ENCODE results near the gene ATRNL1. TPM values are rescaled to one million over a fixed set of nuclear protein-coding genes. Genes with fewer than 3 reads are reported as not detected.

Gene ATRNL1
- total and polyA plus RNA-seq, 10 donors, result 0.29 to 6.3 (median 2.2) TPM

DNA sequence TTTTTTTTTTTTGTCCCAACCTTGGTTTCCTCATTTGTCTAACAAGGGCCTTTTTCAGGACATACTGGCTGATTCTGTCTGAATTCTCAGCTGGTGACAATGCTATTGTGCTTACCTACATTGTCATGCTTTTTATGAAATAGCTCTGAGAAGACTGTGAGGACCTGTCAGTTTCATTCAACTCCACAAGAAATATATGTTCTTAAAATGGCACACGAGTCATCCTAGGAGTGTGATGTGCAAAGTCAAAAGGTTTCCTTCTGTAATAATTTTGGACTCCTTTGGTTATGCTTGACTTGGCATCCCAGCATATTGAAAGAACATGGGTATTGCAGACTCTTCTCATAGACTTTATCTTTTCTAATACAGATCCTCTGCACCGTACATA, 863.8 kb downstream of the ATRNL1 start:
- H3K4me1 ChIP-seq, result no peaks in the 10 kb centered on the region
- no peak for DNase-seq
- no peak for TF ChIP-seq POLR2AphosphoS5 (IDR thresholded peaks at IDR 0.05)
- no peak for TF ChIP-seq POLR2A (IDR thresholded peaks at IDR 0.05)
- TF ChIP-seq CTCF (IDR thresholded peaks at IDR 0.05 in 8 of 11, conservative IDR thresholded peaks at IDR 0.05 in 3 of 11), result no peak
- intact Hi-C loops (cut with DNase I; ENCODE audit: low total_unique reads), result no loop called here
- H3K9me3 ChIP-seq, result no peaks in the 10 kb centered on the region
- no peaks in the 10 kb centered on the region for H3K36me3 ChIP-seq
- no peak overlapping the region for H3K4me3 ChIP-seq
- WGBS, 5 donors, result 86 to 90% (median 89%) methylated on average over 2 of the region's 2 CpGs
- no peaks in the 10 kb centered on the region for H3K27me3 ChIP-seq (replicated peaks in 1 of 7)
- no peak overlapping the region for H3K27ac ChIP-seq

DNA sequence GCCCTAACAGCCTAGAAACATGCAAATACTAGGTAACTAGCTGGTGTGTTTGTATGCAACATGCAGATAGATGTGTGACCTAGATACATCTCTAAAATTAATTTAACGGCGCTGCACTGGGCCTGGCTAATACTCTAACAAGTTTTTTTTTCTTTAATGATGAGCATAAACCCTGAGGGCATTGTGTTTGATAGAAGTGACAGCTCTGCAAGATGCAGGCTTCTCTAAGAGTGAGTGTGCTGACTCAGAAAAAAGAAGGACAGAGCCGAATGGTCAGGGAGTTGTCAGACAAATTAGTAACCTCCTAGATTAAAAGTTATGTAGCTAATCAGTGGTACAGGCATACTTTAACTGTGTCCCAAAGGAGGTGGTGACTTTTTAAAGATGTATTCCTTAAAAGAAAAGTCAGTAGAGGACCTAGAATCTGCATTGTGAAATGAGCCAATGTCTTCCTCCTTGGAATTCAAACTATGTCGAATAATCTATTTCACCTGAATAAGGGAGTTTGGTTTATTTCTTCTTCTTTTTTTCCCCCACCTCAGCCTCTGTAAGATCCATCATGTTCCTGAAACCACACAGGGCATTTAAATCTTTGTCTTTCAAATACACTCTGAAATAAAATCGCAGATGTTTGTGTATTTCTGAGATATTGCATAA, 864.7 kb downstream of the ATRNL1 start:
- Histone ChIP-seq H3K27me3 (replicated peaks in 1 of 7) (no peaks in the 10 kb centered on the region), H3K36me3 (no peaks in the 10 kb centered on the region), H3K27ac (no peak overlapping the region), H3K4me3 (no peak overlapping the region), H3K9me3 (no peaks in the 10 kb centered on the region), H3K4me1 (no peaks in the 10 kb centered on the region)
- intact Hi-C loops (cut with DNase I; ENCODE audit: low total_unique reads), result no loop called here
- TF ChIP-seq CTCF (IDR thresholded peaks at IDR 0.05 in 8 of 11, conservative IDR thresholded peaks at IDR 0.05 in 3 of 11) (no peak), POLR2AphosphoS5 (IDR thresholded peaks at IDR 0.05) (no peak), POLR2A (IDR thresholded peaks at IDR 0.05) (no peak)
- no peak for DNase-seq
- WGBS, 5 donors, result 85 to 91% (median 91%) methylated on average over 5 of the region's 5 CpGs

GRCh38 chr10:115963848-115964247, 870.7 kb downstream of the ATRNL1 start:
- no peak overlapping the region for H3K4me3 ChIP-seq
- intact Hi-C loops (cut with DNase I; ENCODE audit: low total_unique reads), result no loop called here
- no peak overlapping the region for H3K27ac ChIP-seq
- TF ChIP-seq POLR2AphosphoS5 (IDR thresholded peaks at IDR 0.05) (no peak), POLR2A (IDR thresholded peaks at IDR 0.05) (no peak), CTCF (IDR thresholded peaks at IDR 0.05 in 8 of 11, conservative IDR thresholded peaks at IDR 0.05 in 3 of 11) (no peak)
- no peaks in the 10 kb centered on the region for H3K36me3 ChIP-seq
- DNase-seq, result no peak
- no peaks in the 10 kb centered on the region for H3K4me1 ChIP-seq
- H3K9me3 ChIP-seq, result peaks cover 0 to 10% (median 0%) of the 10 kb centered on the region in 8 donors
- WGBS, 5 donors, result 48 to 59% (median 52%) methylated on average over 6 of the region's 6 CpGs
- no peaks in the 10 kb centered on the region for H3K27me3 ChIP-seq (replicated peaks in 1 of 7)

- peaks cover 0 to 10% (median 0%) of the 10 kb centered on the region in 8 donors for H3K9me3 ChIP-seq
- TF ChIP-seq POLR2A (IDR thresholded peaks at IDR 0.05) (no peak), POLR2AphosphoS5 (IDR thresholded peaks at IDR 0.05) (no peak), CTCF (IDR thresholded peaks at IDR 0.05 in 8 of 11, conservative IDR thresholded peaks at IDR 0.05 in 3 of 11) (no peak)
- no peaks in the 10 kb centered on the region for H3K36me3 ChIP-seq
- H3K27ac ChIP-seq, result no peak overlapping the region
- 81 to 93% (median 86%) methylated on average over 5 of the region's 5 CpGs for WGBS, 5 donors
- intact Hi-C loops (cut with DNase I; ENCODE audit: low total_unique reads), result no loop called here
- H3K4me1 ChIP-seq, result no peaks in the 10 kb centered on the region
- no peak for DNase-seq
- H3K27me3 ChIP-seq (replicated peaks in 1 of 7), result no peaks in the 10 kb centered on the region
- no peak overlapping the region for H3K4me3 ChIP-seq
These were observed 871.7 kb downstream of the ATRNL1 start for GRCh38 chr10:115964827-115965226.
